Measurements from ENCODE around the gene VEGFD. TPM values are rescaled to one million over a fixed set of nuclear protein-coding genes. Genes with fewer than 3 reads are reported as not detected.

The VEGFD gene
- total RNA-seq, 4 donors from 2014 or later, result 5.1 to 16.8 (median 9.0) TPM

- H3K27ac ChIP-seq, result no peak overlapping the region
- H3K9me3 ChIP-seq, result no peaks in the 10 kb centered on the region
- no peak for ATAC-seq
- no peaks in the 10 kb centered on the region for H3K27me3 ChIP-seq
- TF ChIP-seq, protein P1, sequence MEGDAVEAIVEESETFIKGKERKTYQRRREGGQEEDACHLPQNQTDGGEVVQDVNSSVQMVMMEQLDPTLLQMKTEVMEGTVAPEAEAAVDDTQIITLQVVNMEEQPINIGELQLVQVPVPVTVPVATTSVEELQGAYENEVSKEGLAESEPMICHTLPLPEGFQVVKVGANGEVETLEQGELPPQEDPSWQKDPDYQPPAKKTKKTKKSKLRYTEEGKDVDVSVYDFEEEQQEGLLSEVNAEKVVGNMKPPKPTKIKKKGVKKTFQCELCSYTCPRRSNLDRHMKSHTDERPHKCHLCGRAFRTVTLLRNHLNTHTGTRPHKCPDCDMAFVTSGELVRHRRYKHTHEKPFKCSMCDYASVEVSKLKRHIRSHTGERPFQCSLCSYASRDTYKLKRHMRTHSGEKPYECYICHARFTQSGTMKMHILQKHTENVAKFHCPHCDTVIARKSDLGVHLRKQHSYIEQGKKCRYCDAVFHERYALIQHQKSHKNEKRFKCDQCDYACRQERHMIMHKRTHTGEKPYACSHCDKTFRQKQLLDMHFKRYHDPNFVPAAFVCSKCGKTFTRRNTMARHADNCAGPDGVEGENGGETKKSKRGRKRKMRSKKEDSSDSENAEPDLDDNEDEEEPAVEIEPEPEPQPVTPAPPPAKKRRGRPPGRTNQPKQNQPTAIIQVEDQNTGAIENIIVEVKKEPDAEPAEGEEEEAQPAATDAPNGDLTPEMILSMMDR (IDR thresholded peaks at IDR 0.05 in 4 of 5, conservative IDR thresholded peaks at IDR 0.05 in 1 of 5), result no peak
- TF ChIP-seq POLR2A (IDR thresholded peaks at IDR 0.05), result no peak
- H3K4me1 ChIP-seq, result no peaks in the 10 kb centered on the region
- DNase-seq, result no peak
- no peaks in the 10 kb centered on the region for H3K36me3 ChIP-seq
- intact Hi-C loops (cut with DNase I; ENCODE audit: low total_unique reads) (no loop called here), in situ Hi-C loops (cut with MboI; ENCODE audit: low sequenced_read_pairs in 4 of 4) (no loop called here)
- H3K4me3 ChIP-seq, result no peak overlapping the region
Observed at GRCh38 chrX:15410430-15410829, 26.2 kb upstream of the VEGFD start.

DNA sequence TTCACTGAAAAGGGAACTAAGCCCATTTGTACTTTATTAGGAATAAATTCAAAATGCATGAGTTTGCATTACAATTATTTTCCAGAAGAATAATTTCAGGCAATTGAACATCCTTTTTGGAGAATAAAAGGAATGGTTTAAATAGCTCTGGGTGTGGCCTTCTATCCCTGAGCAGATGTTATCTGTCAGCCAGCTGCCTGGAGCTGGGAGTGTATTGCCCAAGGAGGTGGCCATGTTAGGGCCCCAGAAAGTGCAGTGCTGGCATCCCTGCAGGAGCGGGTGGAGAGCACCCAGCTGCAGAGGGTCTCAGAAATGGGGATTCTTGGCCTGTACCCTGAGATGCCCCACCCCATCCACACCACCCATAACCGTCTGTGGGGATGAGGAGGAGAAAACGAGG lies 21.6 kb upstream of the VEGFD start:
- in situ Hi-C loops (cut with MboI; ENCODE audit: low sequenced_read_pairs in 4 of 4) (no loop called here), intact Hi-C loops (cut with DNase I; ENCODE audit: low total_unique reads) (no loop called here)
- TF ChIP-seq POLR2A (IDR thresholded peaks at IDR 0.05), result no peak
- TF ChIP-seq, protein P1 (IDR thresholded peaks at IDR 0.05 in 4 of 5, conservative IDR thresholded peaks at IDR 0.05 in 1 of 5), result no peak
- Histone ChIP-seq H3K27ac (peak overlapping the region in 2 of 4 donors; percentile 10 to 45), H3K4me3 (no peak overlapping the region), H3K36me3 (no peaks in the 10 kb centered on the region), H3K27me3 (no peaks in the 10 kb centered on the region), H3K9me3 (no peaks in the 10 kb centered on the region), H3K4me1 (no peaks in the 10 kb centered on the region)
- ATAC-seq (no peak), DNase-seq (no peak)

DNA sequence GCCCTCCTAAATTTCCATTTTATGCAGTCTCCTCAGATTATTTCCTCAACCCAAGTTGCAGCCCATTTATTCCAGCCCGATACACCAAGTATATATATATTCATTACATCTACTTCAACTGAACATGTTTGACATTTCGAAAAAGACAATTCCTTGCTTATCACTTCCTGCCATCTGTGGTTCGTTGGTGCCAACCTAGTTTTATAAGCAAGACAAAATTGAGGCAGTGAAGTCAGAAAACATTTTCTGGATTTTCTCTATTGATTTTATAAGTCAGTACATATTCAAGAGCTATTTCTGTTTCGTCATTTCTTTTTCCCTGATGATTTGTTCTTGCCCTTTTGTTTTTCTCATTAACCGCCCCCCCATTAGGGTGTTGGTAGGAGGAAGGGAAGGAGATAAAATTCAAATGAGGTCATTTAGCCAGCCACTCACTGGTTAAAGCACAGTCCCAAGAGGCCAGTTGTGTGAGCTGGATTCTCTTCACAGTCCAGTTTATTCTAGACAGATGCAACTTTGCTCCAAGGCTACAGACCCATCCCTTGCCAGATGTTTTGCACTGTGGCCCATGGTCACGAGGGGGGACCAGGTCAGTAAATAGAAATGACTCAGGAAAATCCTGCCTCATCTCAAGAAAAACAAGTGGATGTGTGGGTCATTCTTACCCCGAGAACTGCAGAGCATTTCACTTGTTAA lies 20.3 kb upstream of the VEGFD start:
- intact Hi-C loops (cut with DNase I; ENCODE audit: low total_unique reads), result no loop called here
- no peaks in the 10 kb centered on the region for H3K4me1 ChIP-seq
- DNase-seq (peak; percentile 17 to 49), ATAC-seq (peak; percentile 60 to 84)
- H3K27me3 ChIP-seq, result no peaks in the 10 kb centered on the region
- TF ChIP-seq, protein P1 (IDR thresholded peaks at IDR 0.05 in 4 of 5, conservative IDR thresholded peaks at IDR 0.05 in 1 of 5), result no peak
- TF ChIP-seq POLR2A (IDR thresholded peaks at IDR 0.05), result no peak
- H3K9me3 ChIP-seq, result no peaks in the 10 kb centered on the region
- H3K36me3 ChIP-seq, result no peaks in the 10 kb centered on the region
- peak overlapping the region; percentile 33 to 54 (median 42) for H3K27ac ChIP-seq
- in situ Hi-C loops (cut with MboI; ENCODE audit: low sequenced_read_pairs in 4 of 4), result no loop called here
- H3K4me3 ChIP-seq, result no peak overlapping the region

GRCh38 chrX:15401378-15401777 lies 17.2 kb upstream of the VEGFD start:
- no peak overlapping the region for H3K27ac ChIP-seq
- no peaks in the 10 kb centered on the region for H3K36me3 ChIP-seq
- H3K4me3 ChIP-seq, result no peak overlapping the region
- intact Hi-C loops (cut with DNase I; ENCODE audit: low total_unique reads), result no loop called here
- DNase-seq, result no peak
- H3K4me1 ChIP-seq, result no peaks in the 10 kb centered on the region
- in situ Hi-C loops (cut with MboI; ENCODE audit: low sequenced_read_pairs in 4 of 4), result no loop called here
- ATAC-seq, result no peak
- H3K27me3 ChIP-seq, result no peaks in the 10 kb centered on the region
- H3K9me3 ChIP-seq, result no peaks in the 10 kb centered on the region
- TF ChIP-seq, protein P1 (IDR thresholded peaks at IDR 0.05 in 4 of 5, conservative IDR thresholded peaks at IDR 0.05 in 1 of 5), result no peak
- no peak for TF ChIP-seq POLR2A (IDR thresholded peaks at IDR 0.05)

DNA sequence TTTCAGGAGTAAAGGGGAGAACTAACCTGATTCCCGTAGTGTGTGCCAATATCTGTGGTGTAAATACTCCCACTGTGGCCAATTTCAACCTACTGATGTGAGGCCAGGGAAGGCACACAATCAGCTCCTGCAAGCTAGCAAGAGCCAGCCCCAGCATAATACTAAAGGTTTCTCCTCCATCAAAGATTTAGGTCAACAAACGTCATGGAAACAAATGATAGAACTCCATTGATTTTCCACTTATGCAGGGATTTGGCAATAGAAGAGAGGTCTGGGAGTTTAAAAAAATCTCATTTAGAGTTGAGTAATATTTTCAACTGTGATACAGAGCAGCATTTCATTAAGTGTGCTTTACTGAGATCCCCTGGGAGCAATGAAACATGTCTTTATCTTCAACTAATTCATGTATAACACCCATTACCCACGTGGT lies 15.8 kb upstream of the VEGFD start:
- intact Hi-C loops (cut with DNase I; ENCODE audit: low total_unique reads), result no loop called here
- H3K27me3 ChIP-seq, result no peaks in the 10 kb centered on the region
- DNase-seq, result no peak
- H3K27ac ChIP-seq, result no peak overlapping the region
- in situ Hi-C loops (cut with MboI; ENCODE audit: low sequenced_read_pairs in 4 of 4), result no loop called here
- H3K4me3 ChIP-seq, result no peak overlapping the region
- no peak for TF ChIP-seq POLR2A (IDR thresholded peaks at IDR 0.05)
- TF ChIP-seq, protein P1 (IDR thresholded peaks at IDR 0.05 in 4 of 5, conservative IDR thresholded peaks at IDR 0.05 in 1 of 5), result no peak
- no peak for ATAC-seq
- no peaks in the 10 kb centered on the region for H3K36me3 ChIP-seq
- no peaks in the 10 kb centered on the region for H3K9me3 ChIP-seq
- no peaks in the 10 kb centered on the region for H3K4me1 ChIP-seq

All from gastrocnemius medialis (tissue), 4 donors.